Measurements from ENCODE around the gene NCAM1. TPM values are rescaled to one million over a fixed set of nuclear protein-coding genes. Genes with fewer than 3 reads are reported as not detected.
"Not testable (repeated sequence)": the region's sequence is repeated elsewhere in the genome, so short reads cannot be mapped to it uniquely, and the experiment has no call there.

NCAM1 gene
- polyA plus RNA-seq, 1 experiment: 0.27 TPM

DNA sequence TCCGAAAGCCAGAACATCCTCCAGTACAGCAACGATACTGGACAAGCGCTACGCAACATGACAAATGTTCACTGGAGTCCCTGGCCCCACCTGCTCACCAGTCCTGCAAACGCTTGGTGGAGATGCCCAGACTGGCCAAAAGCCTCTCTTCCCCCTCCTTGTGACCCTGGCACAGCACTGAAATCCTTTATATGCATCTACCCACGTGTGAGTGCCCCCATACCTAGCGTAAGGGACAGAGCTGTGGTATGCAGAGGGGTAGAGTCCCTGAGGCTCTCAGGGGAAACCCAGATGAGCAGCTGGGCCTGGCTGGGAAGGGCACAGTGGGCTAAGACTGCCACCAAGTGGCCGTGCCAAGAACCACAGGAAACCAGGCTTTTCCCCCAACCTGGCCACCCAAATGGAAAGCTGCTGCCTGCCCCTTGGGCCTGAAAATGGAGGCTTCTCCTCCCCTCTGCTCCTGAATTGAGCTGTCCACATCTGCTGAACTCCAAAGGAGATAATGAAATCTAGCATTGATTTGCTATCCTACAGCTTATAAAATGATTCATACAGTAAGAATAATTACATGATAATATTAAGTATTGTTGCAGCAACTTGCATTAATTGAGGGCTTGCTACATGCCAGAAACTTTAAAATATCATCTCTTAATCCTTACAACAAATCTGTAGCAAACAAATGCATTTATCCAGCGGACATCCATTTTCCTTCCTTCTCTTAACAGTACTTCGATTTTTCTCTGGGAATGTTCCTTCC is 328.4 kb downstream of the NCAM1 start:
- no peak for DNase-seq (ENCODE audit: low read depth)
- ChIA-PET CTCF (interaction anchor here (0.6 to 3.8 kb wide), 38 partner anchors 9 to 1068 kb away, joined by 3 to 105 read pairs (median 3); no protein-coding TSS in a partner anchor), POLR2A (no interaction called here)
- TF ChIP-seq, protein P1, sequence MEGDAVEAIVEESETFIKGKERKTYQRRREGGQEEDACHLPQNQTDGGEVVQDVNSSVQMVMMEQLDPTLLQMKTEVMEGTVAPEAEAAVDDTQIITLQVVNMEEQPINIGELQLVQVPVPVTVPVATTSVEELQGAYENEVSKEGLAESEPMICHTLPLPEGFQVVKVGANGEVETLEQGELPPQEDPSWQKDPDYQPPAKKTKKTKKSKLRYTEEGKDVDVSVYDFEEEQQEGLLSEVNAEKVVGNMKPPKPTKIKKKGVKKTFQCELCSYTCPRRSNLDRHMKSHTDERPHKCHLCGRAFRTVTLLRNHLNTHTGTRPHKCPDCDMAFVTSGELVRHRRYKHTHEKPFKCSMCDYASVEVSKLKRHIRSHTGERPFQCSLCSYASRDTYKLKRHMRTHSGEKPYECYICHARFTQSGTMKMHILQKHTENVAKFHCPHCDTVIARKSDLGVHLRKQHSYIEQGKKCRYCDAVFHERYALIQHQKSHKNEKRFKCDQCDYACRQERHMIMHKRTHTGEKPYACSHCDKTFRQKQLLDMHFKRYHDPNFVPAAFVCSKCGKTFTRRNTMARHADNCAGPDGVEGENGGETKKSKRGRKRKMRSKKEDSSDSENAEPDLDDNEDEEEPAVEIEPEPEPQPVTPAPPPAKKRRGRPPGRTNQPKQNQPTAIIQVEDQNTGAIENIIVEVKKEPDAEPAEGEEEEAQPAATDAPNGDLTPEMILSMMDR (IDR thresholded peaks at IDR 0.05; ENCODE audit: insufficient read depth, low read depth, low read length): peak; percentile 97
- Histone ChIP-seq H3K36me3 (ENCODE audit: control insufficient read depth, insufficient read depth, low read length) (no peaks in the 10 kb centered on the region), H3K27me3 (ENCODE audit: control insufficient read depth, insufficient read depth, low read length) (peaks cover 8% of the 10 kb centered on the region), H3K4me3 (ENCODE audit: low read depth, low read length) (no peak overlapping the region)

DNA sequence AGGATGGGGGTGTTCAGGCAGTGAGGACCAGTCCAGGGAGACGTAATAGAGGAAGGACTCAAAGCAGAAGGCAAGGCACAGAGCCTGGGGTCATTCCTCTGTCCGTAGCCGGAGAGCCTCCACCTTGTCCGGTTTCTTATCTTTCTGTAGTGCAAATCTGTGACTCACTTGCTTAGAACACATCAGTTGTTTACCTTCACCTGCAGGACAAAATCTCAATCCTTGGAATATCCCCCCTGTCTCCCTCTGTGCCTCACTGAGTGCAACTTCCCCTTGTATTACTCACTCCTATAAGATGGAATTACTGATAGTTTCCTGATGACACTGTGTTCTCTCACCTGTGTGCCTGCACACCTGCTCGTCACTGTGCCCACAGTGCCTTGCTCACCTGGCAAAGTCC is 332.7 kb downstream of the NCAM1 start:
- CTCF ChIA-PET: no interaction called here
- DNase-seq (ENCODE audit: low read depth): no peak
- TF ChIP-seq, protein P1 (IDR thresholded peaks at IDR 0.05; ENCODE audit: insufficient read depth, low read depth, low read length): no peak
- POLR2A ChIA-PET: no interaction called here
- no peak overlapping the region for H3K4me3 ChIP-seq (ENCODE audit: low read depth, low read length)
- no peaks in the 10 kb centered on the region for H3K36me3 ChIP-seq (ENCODE audit: control insufficient read depth, insufficient read depth, low read length)
- H3K27me3 ChIP-seq (ENCODE audit: control insufficient read depth, insufficient read depth, low read length): peaks cover 8% of the 10 kb centered on the region

GRCh38 chr11:113295993-113296392 is 334.8 kb downstream of the NCAM1 start:
- H3K36me3 ChIP-seq (ENCODE audit: control insufficient read depth, insufficient read depth, low read length): no peaks in the 10 kb centered on the region
- DNase-seq (ENCODE audit: low read depth): no peak
- no peak overlapping the region for H3K4me3 ChIP-seq (ENCODE audit: low read depth, low read length)
- H3K27me3 ChIP-seq (ENCODE audit: control insufficient read depth, insufficient read depth, low read length): peaks cover 6% of the 10 kb centered on the region
- POLR2A ChIA-PET: no interaction called here
- CTCF ChIA-PET: interaction anchor here (1.2 to 1.3 kb wide), 2 partner anchors 10 to 500 kb away, joined by 3 to 8 read pairs; no protein-coding TSS in a partner anchor
- TF ChIP-seq, protein P1 (IDR thresholded peaks at IDR 0.05; ENCODE audit: insufficient read depth, low read depth, low read length): no peak

DNA sequence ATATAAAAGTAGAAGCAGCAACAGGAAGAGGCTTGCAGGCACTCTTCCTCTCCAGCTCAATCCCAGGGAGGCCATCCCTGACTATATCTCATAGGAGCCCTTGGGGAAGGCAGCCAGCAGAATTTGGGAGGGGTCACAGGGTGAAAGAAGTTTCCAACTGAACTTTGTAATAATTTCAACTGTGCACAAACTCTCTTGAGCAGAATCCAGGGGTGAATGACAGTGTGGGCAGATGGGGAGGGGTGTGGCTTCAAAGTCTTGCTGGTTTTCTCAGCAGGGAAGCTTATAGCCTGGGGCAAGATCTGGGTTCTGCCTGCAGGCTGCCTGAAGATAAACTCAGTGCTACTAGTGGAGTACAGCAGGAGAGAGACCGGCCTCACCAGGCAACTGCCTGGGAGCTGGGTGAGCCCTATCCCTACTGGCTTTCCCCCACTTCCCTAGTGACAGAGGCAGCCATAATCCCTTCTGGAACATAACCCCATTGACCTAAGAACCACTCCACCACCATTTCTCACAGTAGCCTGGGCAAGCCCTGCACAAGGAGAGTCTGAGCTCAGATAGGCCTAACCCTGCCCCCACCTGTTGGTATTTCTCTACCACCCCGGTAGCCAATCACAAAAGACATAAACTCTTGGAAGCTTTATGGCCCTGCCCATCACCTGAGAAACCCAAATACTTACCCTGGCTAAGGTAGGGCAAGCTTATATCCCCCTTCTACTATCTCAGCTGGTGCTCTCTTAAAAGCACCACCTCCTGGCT is 335.4 kb downstream of the NCAM1 start:
- Histone ChIP-seq H3K36me3 (ENCODE audit: control insufficient read depth, insufficient read depth, low read length) (no peaks in the 10 kb centered on the region), H3K4me3 (ENCODE audit: low read depth, low read length) (no peak overlapping the region), H3K27me3 (ENCODE audit: control insufficient read depth, insufficient read depth, low read length) (peaks cover 4% of the 10 kb centered on the region)
- ChIA-PET POLR2A (no interaction called here), CTCF (interaction anchor here (0.7 to 1.7 kb wide), 5 partner anchors 8 to 499 kb away, joined by 3 to 8 read pairs (median 3); no protein-coding TSS in a partner anchor)
- no peak for DNase-seq (ENCODE audit: low read depth)
- TF ChIP-seq, protein P1 (IDR thresholded peaks at IDR 0.05; ENCODE audit: insufficient read depth, low read depth, low read length): no peak

GRCh38 chr11:113298496-113298895 is 337.3 kb downstream of the NCAM1 start:
- ChIA-PET POLR2A (interaction anchor here (0.6 kb wide), 1 partner anchor 223 kb away, joined by 7 read pairs; no protein-coding TSS in a partner anchor), CTCF (interaction anchor here (1.3 to 1.7 kb wide), 2 partner anchors 10 to 460 kb away, joined by 3 to 5 read pairs; no protein-coding TSS in a partner anchor)
- H3K36me3 ChIP-seq (ENCODE audit: control insufficient read depth, insufficient read depth, low read length); H3K4me3 ChIP-seq (ENCODE audit: low read depth, low read length); H3K27me3 ChIP-seq (ENCODE audit: control insufficient read depth, insufficient read depth, low read length); DNase-seq (ENCODE audit: low read depth): not testable (repeated sequence)
